Naive thymus-derived CD4-positive, alpha-beta T cell (primary cell): ENCODE results near the gene GRK1. TPM values are rescaled to one million over a fixed set of nuclear protein-coding genes. Genes with fewer than 3 reads are reported as not detected.

Experiments used
- ATAC-seq: fragments of 150-1000 bp; cut with Tn5 transposase; 2 replicates; pipeline ENCODE4 v1.10.0; 2021; ENCODE audit warnings: mild to moderate bottlenecking, moderate library complexity
- CTCF ChIA-PET: fragments of 350-600 bp; sonication (Branson Sonifier 250); formaldehyde crosslinking; loops from one replicate; lab custom pipeline; 2021; ENCODE audit warnings: antibody characterized with exemption; lab: Charles Lee
- POLR2A ChIA-PET: fragments of 350-600 bp; sonication (Branson Sonifier 250); formaldehyde crosslinking; loops from one replicate; lab custom pipeline; 2021; ENCODE audit warnings: antibody characterized with exemption, inconsistent platforms; lab: Charles Lee
- DNase-seq, 9 donors: peaks; one replicate each; pipeline versions ENCODE4 v3.0.0 to v3.0.0-alpha.2; 2020 to 2022; ENCODE audit warnings: mixed read lengths in 1 of 9
- H3K27ac ChIP-seq: one replicate; pipeline ENCODE4 v1.7.0; 2013; ENCODE audit warnings: mild to moderate bottlenecking, low read depth, low read length, moderate library complexity
- H3K27me3 ChIP-seq, 2 donors: one replicate each; pipeline ENCODE4 v1.7.0; 2013; ENCODE audit warnings: low read length in 2 of 2, mild to moderate bottlenecking in 2 of 2, moderate library complexity in 2 of 2; ENCODE audit not compliant: control insufficient read depth in 2 of 2, insufficient read depth in 2 of 2
- H3K36me3 ChIP-seq, 3 experiments: 1 replicate in 2 of 3; 2 replicates in 1 of 3; pipeline ENCODE4 v1.7.0; 2013; ENCODE audit warnings: low read length in 3 of 3, mild to moderate bottlenecking in 3 of 3, moderate library complexity in 1 of 3; ENCODE audit not compliant: insufficient read depth in 3 of 3, control insufficient read depth in 2 of 3
- H3K4me1 ChIP-seq, 2 donors: one replicate each; pipeline ENCODE4 v1.7.0; 2013; ENCODE audit warnings: low read length in 2 of 2, mild to moderate bottlenecking in 2 of 2, moderate library complexity in 1 of 2; ENCODE audit not compliant: control insufficient read depth in 2 of 2, insufficient read depth in 2 of 2
- H3K4me3 ChIP-seq: 2 replicates; pipeline ENCODE4 v1.7.0; 2013; ENCODE audit warnings: mild to moderate bottlenecking, low read length
- H3K9me3 ChIP-seq, 3 experiments: 1 replicate in 2 of 3; 2 replicates in 1 of 3; pipeline ENCODE4 v1.7.0; 2013; ENCODE audit warnings: low read length in 3 of 3; ENCODE audit not compliant: control insufficient read depth in 2 of 3
- H3K27ac Mint-ChIP-seq, 9 donors: one replicate each; pipeline ENCODE4 v1.8.0; 2020 to 2022; ENCODE audit warnings: mixed read lengths in 9 of 9, mild to moderate bottlenecking in 8 of 9, moderate library complexity in 5 of 9, inconsistent platforms in 2 of 9
- H3K27me3 Mint-ChIP-seq, 5 donors: one replicate each; pipeline ENCODE4 v1.8.0; 2021 to 2022; ENCODE audit warnings: mixed read lengths in 5 of 5, mild to moderate bottlenecking in 1 of 5
- H3K36me3 Mint-ChIP-seq, 5 donors: one replicate each; pipeline ENCODE4 v1.8.0; 2020 to 2022; ENCODE audit warnings: mixed read lengths in 5 of 5, mild to moderate bottlenecking in 3 of 5, inconsistent platforms in 1 of 5
- H3K4me1 Mint-ChIP-seq, 7 donors: one replicate each; pipeline ENCODE4 v1.8.0; 2020 to 2022; ENCODE audit warnings: mixed read lengths in 7 of 7, mild to moderate bottlenecking in 3 of 7, inconsistent platforms in 1 of 7
- H3K4me3 Mint-ChIP-seq, 10 donors: one replicate each; pipeline ENCODE4 v1.8.0; 2020 to 2022; ENCODE audit warnings: mild to moderate bottlenecking in 10 of 10, mixed read lengths in 10 of 10, moderate library complexity in 6 of 10, inconsistent platforms in 2 of 10
- H3K9me3 Mint-ChIP-seq, 11 donors: one replicate each; pipeline ENCODE4 v1.8.0; 2020 to 2022; ENCODE audit warnings: mixed read lengths in 11 of 11, mild to moderate bottlenecking in 4 of 11, inconsistent platforms in 1 of 11, moderate library complexity in 1 of 11
- intact Hi-C, 2 donors: fragments of 100-400 bp; cut with micrococcal nuclease; formaldehyde crosslinking; loops; one replicate each; pipeline ENCODE4 v1.15.1; 2023
- polyA plus RNA-seq, 2 donors: library from polyadenylated mRNA; unstranded; fragments of 300-500 nt; fragmentation: Illumina TruSeq; gene quantifications; one replicate each; pipeline ENCODE4 v1.2.3, GENCODE V29; 2021
- total RNA-seq, 6 experiments: library from RNA in 5 of 6; stranded (reverse) in 5 of 6; gene quantifications; 1 replicate in 5 of 6; 2 replicates in 1 of 6; pipeline ENCODE4 v1.2.3 and lab custom pipeline; 2021 to 2026

GRK1 gene
- total and polyA plus RNA-seq, 7 experiments from 2014 or later, result not detected

- ChIA-PET POLR2A (no interaction called here), CTCF (no interaction called here)
- no peak overlapping the region for H3K27ac ChIP-seq
- no peaks in the 10 kb centered on the region for H3K36me3 ChIP-seq
- no peak overlapping the region for H3K27ac Mint-ChIP-seq
- H3K4me1 Mint-ChIP-seq, result peaks cover 6 to 17% (median 9%) of the 10 kb centered on the region in 7 donors
- H3K27me3 ChIP-seq, result peaks cover 4 to 8% of the 10 kb centered on the region in 2 donors
- no peak for DNase-seq
- no peaks in the 10 kb centered on the region for H3K9me3 ChIP-seq
- H3K9me3 Mint-ChIP-seq, result peaks cover 0 to 4% (median 0%) of the 10 kb centered on the region in 11 donors
- peaks cover 6 to 8% of the 10 kb centered on the region in 2 donors for H3K4me1 ChIP-seq
- no peak overlapping the region for H3K4me3 ChIP-seq
- intact Hi-C loops, result no loop called here
- no peak overlapping the region for H3K4me3 Mint-ChIP-seq
- ATAC-seq, result no peak
- H3K27me3 Mint-ChIP-seq, result peaks cover 37 to 49% (median 43%) of the 10 kb centered on the region in 5 donors
- no peaks in the 10 kb centered on the region for H3K36me3 Mint-ChIP-seq
Observed at GRCh38 chr13:113763961-113764792, 97.2 kb downstream of the GRK1 start.

GRCh38 chr13:113764793-113765563 lies 98.0 kb downstream of the GRK1 start:
- H3K27ac Mint-ChIP-seq, result no peak overlapping the region
- Histone ChIP-seq H3K4me3 (no peak overlapping the region), H3K4me1 (peaks cover under 1% of the 10 kb centered on the region in 2 donors), H3K27me3 (peaks cover 0 to 2% of the 10 kb centered on the region in 2 donors), H3K36me3 (no peaks in the 10 kb centered on the region), H3K9me3 (no peaks in the 10 kb centered on the region), H3K27ac (no peak overlapping the region)
- no peak overlapping the region for H3K4me3 Mint-ChIP-seq
- H3K4me1 Mint-ChIP-seq, result peaks cover 0 to 9% (median under 1%) of the 10 kb centered on the region in 7 donors
- peaks cover 30 to 41% (median 37%) of the 10 kb centered on the region in 5 donors for H3K27me3 Mint-ChIP-seq
- intact Hi-C loops, result no loop called here
- ATAC-seq (no peak), DNase-seq (no peak)
- H3K36me3 Mint-ChIP-seq, result no peaks in the 10 kb centered on the region
- CTCF ChIA-PET, result no interaction called here
- POLR2A ChIA-PET, result no interaction called here
- peaks cover 0 to 4% (median 0%) of the 10 kb centered on the region in 11 donors for H3K9me3 Mint-ChIP-seq

GRCh38 chr13:113765564-113765910 lies 98.5 kb downstream of the GRK1 start:
- H3K4me3 Mint-ChIP-seq, result no peak overlapping the region
- H3K9me3 Mint-ChIP-seq, result peaks cover 0 to 3% (median 0%) of the 10 kb centered on the region in 11 donors
- Histone ChIP-seq H3K27ac (no peak overlapping the region), H3K4me3 (no peak overlapping the region), H3K4me1 (no peaks in the 10 kb centered on the region), H3K27me3 (no peaks in the 10 kb centered on the region), H3K9me3 (no peaks in the 10 kb centered on the region), H3K36me3 (no peaks in the 10 kb centered on the region)
- H3K27me3 Mint-ChIP-seq, result peaks cover 25 to 37% (median 31%) of the 10 kb centered on the region in 5 donors
- ATAC-seq (no peak), DNase-seq (no peak)
- H3K36me3 Mint-ChIP-seq, result no peaks in the 10 kb centered on the region
- no peak overlapping the region for H3K27ac Mint-ChIP-seq
- ChIA-PET POLR2A (no interaction called here), CTCF (no interaction called here)
- intact Hi-C loops, result no loop called here
- H3K4me1 Mint-ChIP-seq, result peaks cover 0 to 3% (median 0%) of the 10 kb centered on the region in 7 donors

GRCh38 chr13:113766035-113766800 lies 99.2 kb downstream of the GRK1 start:
- no peak for ATAC-seq
- peaks cover 19 to 30% (median 25%) of the 10 kb centered on the region in 5 donors for H3K27me3 Mint-ChIP-seq
- H3K4me3 Mint-ChIP-seq, result no peak overlapping the region

GRCh38 chr13:113767366-113767765 lies 100.3 kb downstream of the GRK1 start:
- Histone ChIP-seq H3K4me3 (no peak overlapping the region), H3K4me1 (no peaks in the 10 kb centered on the region), H3K27me3 (no peaks in the 10 kb centered on the region), H3K9me3 (no peaks in the 10 kb centered on the region), H3K27ac (no peak overlapping the region), H3K36me3 (no peaks in the 10 kb centered on the region)
- ChIA-PET POLR2A (no interaction called here), CTCF (no interaction called here)
- Mint-ChIP-seq H3K4me3 (no peak overlapping the region), H3K36me3 (no peaks in the 10 kb centered on the region), H3K27ac (no peak overlapping the region), H3K4me1 (peaks cover 0 to 4% (median 0%) of the 10 kb centered on the region in 7 donors), H3K9me3 (peaks cover 0 to 6% (median 3%) of the 10 kb centered on the region in 11 donors), H3K27me3 (peaks cover 7 to 19% (median 13%) of the 10 kb centered on the region in 5 donors)
- ATAC-seq, result no peak
- no peak for DNase-seq
- intact Hi-C loops, result no loop called here

More at GRCh38 chr13:113766035-113766800, 99.2 kb downstream of the GRK1 start:
- intact Hi-C loops, result no loop called here
- H3K9me3 Mint-ChIP-seq, result peaks cover 0 to 3% (median 0%) of the 10 kb centered on the region in 11 donors
- no peak overlapping the region for H3K27ac Mint-ChIP-seq
- POLR2A ChIA-PET, result interaction anchor here (1.1 kb wide), 1 partner anchor 12 kb away, joined by 3 read pairs; no protein-coding TSS in a partner anchor
- H3K9me3 ChIP-seq, result no peaks in the 10 kb centered on the region
- no peak overlapping the region for H3K27ac ChIP-seq
- no peaks in the 10 kb centered on the region for H3K4me1 ChIP-seq
- no peak overlapping the region for H3K4me3 ChIP-seq
- H3K4me1 Mint-ChIP-seq, result no peaks in the 10 kb centered on the region
- H3K36me3 Mint-ChIP-seq, result no peaks in the 10 kb centered on the region
- no peak for DNase-seq
- no peaks in the 10 kb centered on the region for H3K36me3 ChIP-seq
- CTCF ChIA-PET, result no interaction called here
- no peaks in the 10 kb centered on the region for H3K27me3 ChIP-seq
